CD4-positive, alpha-beta memory T cell (primary cell): ENCODE results near the gene RPP25L. TPM values are rescaled to one million over a fixed set of nuclear protein-coding genes. Genes with fewer than 3 reads are reported as not detected.
A peak's percentile ranks its signal among the peaks of the same experiment; 100 is the strongest.
"Not testable (repeated sequence)": the region's sequence is repeated elsewhere in the genome, so short reads cannot be mapped to it uniquely, and the experiment has no call there.

Experiments
- CTCF ChIA-PET: fragments of 350-600 bp; sonication (Branson Sonifier 250); formaldehyde crosslinking; loops from one replicate; lab custom pipeline; 2021; ENCODE audit warnings: inconsistent platforms; ENCODE audit not compliant: partially characterized antibody; lab: Charles Lee
- POLR2A ChIA-PET: fragments of 350-600 bp; sonication (Branson Sonifier 250); formaldehyde crosslinking; loops from one replicate; lab custom pipeline; 2021; ENCODE audit not compliant: partially characterized antibody; lab: Charles Lee
- DNase-seq, 5 donors: peaks; one replicate each; pipeline versions ENCODE4 v3.0.0 to v3.0.0-alpha.2; 2020 to 2022; ENCODE audit warnings: mixed read lengths in 1 of 5
- H3K27ac ChIP-seq: one replicate; pipeline ENCODE4 v1.7.0; 2013; ENCODE audit warnings: low read depth, low read length
- H3K27me3 ChIP-seq: 2 replicates; pipeline ENCODE4 v1.7.0; 2013; ENCODE audit warnings: mild to moderate bottlenecking, low read length, moderate library complexity; ENCODE audit not compliant: insufficient read depth
- H3K36me3 ChIP-seq: 2 replicates; pipeline ENCODE4 v1.7.0; 2013; ENCODE audit warnings: mild to moderate bottlenecking, low read length, moderate library complexity; ENCODE audit not compliant: insufficient read depth
- H3K4me1 ChIP-seq: 2 replicates; pipeline ENCODE4 v1.7.0; 2013; ENCODE audit warnings: mild to moderate bottlenecking, low read length, moderate library complexity; ENCODE audit not compliant: insufficient read depth
- H3K4me3 ChIP-seq, 2 donors: one replicate each; pipeline ENCODE4 v1.7.0; 2013; ENCODE audit warnings: low read length in 2 of 2, mild to moderate bottlenecking in 1 of 2
- H3K9me3 ChIP-seq, 2 donors: one replicate each; pipeline ENCODE4 v1.7.0; 2013; ENCODE audit warnings: low read length in 2 of 2, control low read depth in 1 of 2; ENCODE audit not compliant: control insufficient read depth in 1 of 2
- H3K27ac Mint-ChIP-seq, 7 donors: one replicate each; pipeline ENCODE4 v1.8.0; 2020 to 2021; ENCODE audit warnings: mixed read lengths in 7 of 7, mild to moderate bottlenecking in 6 of 7, inconsistent platforms in 3 of 7, moderate library complexity in 3 of 7
- H3K27me3 Mint-ChIP-seq, 2 donors: one replicate each; pipeline ENCODE4 v1.8.0; 2020 to 2021; ENCODE audit warnings: mixed read lengths in 2 of 2
- H3K36me3 Mint-ChIP-seq, 2 donors: one replicate each; pipeline ENCODE4 v1.8.0; 2020 to 2021; ENCODE audit warnings: mixed read lengths in 2 of 2, inconsistent platforms in 1 of 2, mild to moderate bottlenecking in 1 of 2
- H3K4me1 Mint-ChIP-seq, 4 donors: one replicate each; pipeline ENCODE4 v1.8.0; 2020 to 2021; ENCODE audit warnings: mixed read lengths in 4 of 4, mild to moderate bottlenecking in 1 of 4
- H3K4me3 Mint-ChIP-seq, 8 donors: one replicate each; pipeline ENCODE4 v1.8.0; 2020 to 2021; ENCODE audit warnings: mixed read lengths in 8 of 8, mild to moderate bottlenecking in 7 of 8, moderate library complexity in 6 of 8, inconsistent platforms in 3 of 8
- H3K9me3 Mint-ChIP-seq, 8 donors: one replicate each; pipeline ENCODE4 v1.8.0; 2020 to 2021; ENCODE audit warnings: mixed read lengths in 8 of 8, mild to moderate bottlenecking in 5 of 8, inconsistent platforms in 3 of 8, moderate library complexity in 1 of 8
- intact Hi-C: fragments of 100-400 bp; cut with micrococcal nuclease; formaldehyde crosslinking; loops from one replicate; pipeline ENCODE4 v1.15.1; 2023
- polyA plus RNA-seq, 2 donors: library from polyadenylated mRNA; unstranded; fragments of 300-500 nt; fragmentation: Illumina TruSeq; gene quantifications; one replicate each; pipeline ENCODE4 v1.2.3, GENCODE V29; 2021
- total RNA-seq, 2 experiments: library from RNA; stranded (reverse); gene quantifications; one replicate each; pipeline ENCODE4 v1.2.3, GENCODE V29; 2021

RPP25L gene
- total and polyA plus RNA-seq, 4 experiments from 2014 or later = 28.5 to 46.5 (median 34.0) TPM

DNA sequence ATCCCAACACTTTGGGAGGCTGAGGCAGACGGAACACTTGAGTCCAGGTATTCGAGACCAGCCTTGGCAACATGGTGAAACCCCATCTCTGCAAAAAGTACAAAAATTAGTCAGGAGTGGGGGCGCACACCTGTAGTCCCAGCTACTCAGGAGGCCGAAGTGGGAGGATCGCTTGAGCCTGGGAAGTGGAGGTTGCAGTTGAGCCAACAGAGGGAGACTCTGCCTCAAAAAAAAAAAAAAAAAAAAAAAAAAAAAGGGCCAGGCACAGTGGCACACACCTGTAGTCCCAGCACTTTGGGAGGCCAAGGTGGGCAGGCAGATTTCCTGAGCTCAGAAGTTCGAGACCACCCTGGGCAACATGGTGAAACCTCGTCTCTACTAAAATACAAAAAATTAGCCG, 27.4 kb upstream of the RPP25L start:
- not testable (repeated sequence) for H3K27me3 Mint-ChIP-seq, H3K9me3 Mint-ChIP-seq

DNA sequence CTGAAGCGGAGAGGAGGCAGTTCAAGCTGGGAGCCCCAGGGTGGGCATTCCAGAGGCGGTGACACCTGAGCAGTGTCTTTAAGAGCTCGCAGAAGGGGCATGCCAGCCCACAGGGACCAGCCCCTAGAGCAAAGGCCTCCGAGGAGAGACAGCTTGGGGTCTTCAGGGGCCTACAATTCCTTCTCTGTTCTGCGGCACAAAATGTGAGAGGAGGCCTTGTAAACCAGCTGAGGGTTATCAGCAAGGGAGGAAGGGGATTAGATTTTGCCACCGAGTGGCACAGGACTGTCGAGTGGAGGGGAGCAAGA, 26.2 kb upstream of the RPP25L start:
- H3K9me3 Mint-ChIP-seq = no peaks in the 10 kb centered on the region
- peaks cover 22 to 46% (median 34%) of the 10 kb centered on the region in 4 donors for H3K4me1 Mint-ChIP-seq
- H3K36me3 Mint-ChIP-seq = peaks cover 6 to 13% of the 10 kb centered on the region in 2 donors
- H3K27ac Mint-ChIP-seq = peak overlapping the region; percentile 93 to 97 (median 95)
- no peaks in the 10 kb centered on the region for H3K36me3 ChIP-seq
- H3K4me3 ChIP-seq = peak overlapping the region; percentile 74 to 84
- ChIA-PET POLR2A (interaction anchor here (0.6 to 22.1 kb wide), 17 partner anchors 8 to 458 kb away, joined by 3 to 484 read pairs (median 6); partner anchors contain the start of genes CCL27, DCTN3, DNAI1 and FAM219A), CTCF (interaction anchor here (0.6 to 10.5 kb wide), 15 partner anchors 9 to 831 kb away, joined by 3 to 235 read pairs (median 8); partner anchors contain the start of genes ARID3C, CCL27, DCTN3 and GALT)
- no peaks in the 10 kb centered on the region for H3K27me3 Mint-ChIP-seq
- H3K4me1 ChIP-seq = peaks cover 38% of the 10 kb centered on the region
- intact Hi-C loops = loop anchor here (5.0 kb wide), 2 partner anchors 36 to 261 kb away; partner anchors contain the start of gene MYORG
- peak overlapping the region; percentile 78 for H3K27ac ChIP-seq
- DNase-seq = no peak
- H3K9me3 ChIP-seq = no peaks in the 10 kb centered on the region
- no peaks in the 10 kb centered on the region for H3K27me3 ChIP-seq
- H3K4me3 Mint-ChIP-seq = peak overlapping the region; percentile 87 to 92 (median 90)

More for the DNA sequence above, 27.4 kb upstream of the RPP25L start:
- DNase-seq, H3K36me3 ChIP-seq, H3K27ac ChIP-seq, H3K9me3 ChIP-seq, H3K4me3 Mint-ChIP-seq, H3K27me3 ChIP-seq, H3K4me3 ChIP-seq: not testable (repeated sequence)
- peak overlapping the region in 1 of 7 donors; percentile 93 for H3K27ac Mint-ChIP-seq
- ChIA-PET CTCF (interaction anchor here (2.9 to 12.6 kb wide), 4 partner anchors 8 to 61 kb away, joined by 15 to 191 read pairs (median 142); partner anchors contain the start of genes CCL27 and GALT), POLR2A (interaction anchor here (7.3 to 22.1 kb wide), 3 partner anchors 7 to 28 kb away, joined by 106 to 484 read pairs (median 193); partner anchors contain the start of genes CCL27, GALT, IL11RA and RPP25L)
- intact Hi-C loops = loop anchor here (5.0 kb wide), 2 partner anchors 37 to 262 kb away; partner anchors contain the start of gene MYORG
- H3K4me1 ChIP-seq = peaks cover 32% of the 10 kb centered on the region
- peaks cover 6 to 12% of the 10 kb centered on the region in 2 donors for H3K36me3 Mint-ChIP-seq
- H3K4me1 Mint-ChIP-seq = peaks cover 18 to 35% (median 29%) of the 10 kb centered on the region in 4 donors

DNA sequence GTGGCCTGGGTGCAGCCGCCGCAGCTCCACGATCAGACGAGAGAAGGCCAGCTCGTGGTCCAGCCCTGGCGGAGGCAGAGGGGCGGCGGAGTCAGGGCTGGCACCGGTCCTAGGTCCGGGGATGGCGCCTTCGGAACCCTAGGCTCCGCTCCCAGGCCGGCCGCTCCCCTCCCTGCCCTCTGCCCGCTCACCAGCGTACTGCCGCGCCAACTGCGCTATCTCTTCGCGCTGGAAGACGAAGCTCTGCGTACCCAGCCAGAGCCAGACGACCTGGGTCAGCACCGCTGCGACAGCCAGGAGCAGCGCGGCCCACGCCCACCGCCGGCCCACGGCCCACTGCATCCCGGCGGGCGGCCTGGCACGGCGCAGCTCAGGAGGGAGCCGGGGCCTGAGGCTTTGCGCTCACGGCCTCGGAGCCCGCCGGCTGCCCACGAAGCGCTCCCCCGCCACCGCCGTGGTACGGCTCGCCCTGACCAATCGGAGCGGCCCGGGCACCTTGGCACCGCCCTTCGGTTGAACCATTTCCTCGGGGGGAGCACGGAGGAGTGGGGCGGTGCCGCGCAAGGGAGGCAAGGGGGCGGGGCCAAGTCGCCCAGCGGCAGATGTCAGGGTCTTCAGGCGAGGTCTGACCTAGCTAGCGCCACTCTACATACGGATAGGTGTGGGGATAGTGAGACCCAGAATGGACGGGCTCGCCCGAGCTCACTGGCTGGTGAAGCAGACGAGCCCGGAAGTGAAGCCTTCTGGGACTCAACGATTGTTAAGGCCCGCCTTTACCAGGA, 25.6 kb upstream of the RPP25L start, which contains the start of gene SIGMAR1:
Gene SIGMAR1 (minus strand): TSS at position 432 of the 782 bp plus-strand sequence. CDS start 90 bp downstream, at position 342.
- DNase-seq = peak; percentile 91 to 97 (median 94)
- intact Hi-C loops = loop anchor here (1.0 to 5.0 kb wide), 5 partner anchors 9 to 260 kb away; partner anchors contain the start of genes GALT and MYORG

DNA sequence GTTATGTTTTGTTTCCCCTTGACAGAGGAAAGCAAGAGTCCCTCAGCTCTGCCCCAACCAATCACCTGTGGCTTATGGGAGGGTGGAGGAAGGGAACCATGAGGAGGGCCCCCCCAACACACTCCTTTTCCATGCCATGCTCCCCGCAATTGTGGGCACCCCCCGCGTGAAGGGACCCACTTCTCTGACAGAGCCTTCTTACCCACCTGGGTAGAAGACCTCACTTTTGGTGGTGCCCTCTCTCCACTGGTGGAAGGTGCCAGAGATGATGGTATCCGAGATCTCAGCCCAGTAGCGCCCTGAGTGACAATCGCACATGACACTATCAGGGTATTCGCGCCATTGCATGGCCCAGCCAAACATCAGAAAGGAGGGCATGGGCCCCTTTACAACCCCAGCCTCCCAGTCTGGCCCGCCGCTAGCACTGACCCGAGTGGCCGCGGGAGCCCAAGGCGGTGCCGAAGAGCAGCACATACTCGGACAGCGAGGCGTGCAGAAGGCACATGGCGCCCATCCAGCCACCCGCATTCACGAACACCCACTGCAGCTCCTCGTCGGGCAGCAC, 25.0 kb upstream of the RPP25L start:
- no peak for DNase-seq
- no peaks in the 10 kb centered on the region for H3K9me3 Mint-ChIP-seq
- H3K4me3 ChIP-seq = peak overlapping the region; percentile 47 to 74
- peaks cover 38% of the 10 kb centered on the region for H3K4me1 ChIP-seq
- H3K27me3 ChIP-seq = no peaks in the 10 kb centered on the region
- peaks cover 22 to 55% (median 34%) of the 10 kb centered on the region in 4 donors for H3K4me1 Mint-ChIP-seq
- H3K36me3 ChIP-seq = no peaks in the 10 kb centered on the region
- no peaks in the 10 kb centered on the region for H3K9me3 ChIP-seq
- H3K27me3 Mint-ChIP-seq = no peaks in the 10 kb centered on the region
- ChIA-PET CTCF (interaction anchor here (0.7 to 10.5 kb wide), 11 partner anchors 9 to 222 kb away, joined by 3 to 235 read pairs (median 16); partner anchors contain the start of genes ARID3C, CCL27, DCTN3 and GALT), POLR2A (interaction anchor here (0.9 to 22.1 kb wide), 17 partner anchors 8 to 457 kb away, joined by 3 to 484 read pairs (median 8); partner anchors contain the start of genes ARID3C, CCL27, DCTN3 and DNAI1)
- peak overlapping the region; percentile 78 for H3K27ac ChIP-seq
- intact Hi-C loops = loop anchor here (1.0 to 5.0 kb wide), 5 partner anchors 9 to 260 kb away; partner anchors contain the start of genes GALT and MYORG
- H3K36me3 Mint-ChIP-seq = peaks cover 6 to 13% of the 10 kb centered on the region in 2 donors
- peak overlapping the region; percentile 73 to 96 (median 91) for H3K27ac Mint-ChIP-seq
- peak overlapping the region; percentile 87 to 92 (median 91) for H3K4me3 Mint-ChIP-seq

More for the DNA sequence above, 25.6 kb upstream of the RPP25L start, which contains the start of gene SIGMAR1:
- Mint-ChIP-seq H3K4me3 (peak within 1 kb of the TSS; percentile 87 to 92 (median 91)), H3K9me3 (no peaks in the 10 kb centered on the region), H3K4me1 (peaks cover 22 to 51% (median 34%) of the 10 kb centered on the region in 4 donors), H3K27me3 (no peaks in the 10 kb centered on the region), H3K36me3 (peaks cover 6 to 13% of the 10 kb centered on the region in 2 donors), H3K27ac (peak within 1 kb of the TSS; percentile 93 to 97 (median 95))
- POLR2A ChIA-PET = interaction anchor here (0.6 to 22.1 kb wide), 21 partner anchors 8 to 458 kb away, joined by 3 to 484 read pairs (median 6); partner anchors contain the start of genes ARID3C, CCL27, DCTN3 and DNAI1
- Histone ChIP-seq H3K27me3 (no peaks in the 10 kb centered on the region), H3K36me3 (no peaks in the 10 kb centered on the region), H3K27ac (peak within 1 kb of the TSS; percentile 78), H3K4me1 (peaks cover 38% of the 10 kb centered on the region), H3K4me3 (peak within 1 kb of the TSS; percentile 74 to 84), H3K9me3 (no peaks in the 10 kb centered on the region)
- CTCF ChIA-PET = interaction anchor here (0.6 to 10.5 kb wide), 14 partner anchors 9 to 830 kb away, joined by 3 to 235 read pairs (median 10); partner anchors contain the start of genes ARID3C, CCL27, DCTN3 and GALT

DNA sequence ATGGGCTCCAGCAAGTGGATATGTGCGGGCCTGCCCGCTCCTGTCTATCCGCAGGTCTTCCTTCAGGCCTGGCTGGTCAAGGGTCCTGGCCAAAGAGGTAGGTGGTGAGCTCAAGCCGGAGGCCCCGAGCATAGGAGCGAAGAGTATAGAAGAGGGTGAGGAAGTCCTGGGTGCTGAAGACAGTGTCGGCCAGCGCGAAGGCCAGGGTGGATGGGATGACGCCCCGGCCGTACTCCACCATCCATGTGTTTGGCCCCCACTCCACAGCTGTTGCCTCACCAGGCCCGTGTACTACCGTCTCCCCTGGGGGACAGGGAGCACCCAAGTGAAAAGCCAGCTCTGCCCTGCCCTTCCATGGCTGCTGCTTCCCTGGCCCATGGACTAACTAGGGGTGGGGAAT, 23.7 kb upstream of the RPP25L start:
- intact Hi-C loops = loop anchor here (5.0 kb wide), 2 partner anchors 33 to 258 kb away; partner anchors contain the start of gene MYORG
- peaks cover 22 to 55% (median 34%) of the 10 kb centered on the region in 4 donors for H3K4me1 Mint-ChIP-seq
- no peak overlapping the region for H3K4me3 ChIP-seq
- no peak overlapping the region for H3K27ac ChIP-seq
- CTCF ChIA-PET = interaction anchor here (0.8 to 10.5 kb wide), 12 partner anchors 11 to 257 kb away, joined by 3 to 235 read pairs (median 20); partner anchors contain the start of genes CCL27, DCTN3, GALT and RPP25L
- H3K27me3 Mint-ChIP-seq = no peaks in the 10 kb centered on the region
- H3K9me3 ChIP-seq = no peaks in the 10 kb centered on the region
- DNase-seq = no peak
- no peaks in the 10 kb centered on the region for H3K27me3 ChIP-seq
- H3K4me3 Mint-ChIP-seq = peak overlapping the region; percentile 8 to 81 (median 58)
- POLR2A ChIA-PET = interaction anchor here (2.7 to 22.1 kb wide), 5 partner anchors 10 to 24 kb away, joined by 12 to 484 read pairs (median 106); partner anchors contain the start of genes CCL27, DCTN3, GALT and IL11RA
- peaks cover 6 to 13% of the 10 kb centered on the region in 2 donors for H3K36me3 Mint-ChIP-seq
- no peaks in the 10 kb centered on the region for H3K9me3 Mint-ChIP-seq
- H3K36me3 ChIP-seq = no peaks in the 10 kb centered on the region
- H3K27ac Mint-ChIP-seq = peak overlapping the region in 4 of 7 donors; percentile 18 to 77 (median 66)
- peaks cover 38% of the 10 kb centered on the region for H3K4me1 ChIP-seq
